Dedifferentiated amniotic fluid mesenchymal stem cell (primary cell): ENCODE results near the gene DPH5.
A peak's percentile ranks its signal among the peaks of the same experiment; 100 is the strongest.
"Not testable (repeated sequence)": the region's sequence is repeated elsewhere in the genome, so short reads cannot be mapped to it uniquely, and the experiment has no call there.

Source experiments
- DNase-seq: peaks from one replicate; pipeline ENCODE4 v3.0.0-alpha.2; 2016; ENCODE audit errors: extremely low spot score

The DPH5 gene

DNA sequence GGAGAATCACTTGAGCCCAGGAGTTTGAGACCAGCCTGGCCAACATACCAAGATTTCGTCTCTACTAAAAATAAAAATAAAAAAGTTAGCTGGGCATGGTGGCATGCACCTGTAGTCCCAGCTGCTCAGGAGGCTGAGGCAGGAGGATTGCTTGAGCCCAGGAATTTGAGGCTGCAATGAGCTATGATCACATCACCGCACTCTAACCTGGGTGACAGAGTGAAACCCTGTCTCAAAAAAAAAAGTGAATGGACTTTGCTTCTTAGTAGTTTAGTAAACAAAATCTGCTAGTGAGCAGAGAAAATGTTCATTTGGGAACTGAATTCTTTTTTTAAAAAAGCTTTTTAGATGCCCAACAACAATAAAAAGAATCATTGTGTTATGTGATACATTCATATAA, 6.5 kb upstream of the DPH5 start:
- DNase-seq = not testable (repeated sequence)

DNA sequence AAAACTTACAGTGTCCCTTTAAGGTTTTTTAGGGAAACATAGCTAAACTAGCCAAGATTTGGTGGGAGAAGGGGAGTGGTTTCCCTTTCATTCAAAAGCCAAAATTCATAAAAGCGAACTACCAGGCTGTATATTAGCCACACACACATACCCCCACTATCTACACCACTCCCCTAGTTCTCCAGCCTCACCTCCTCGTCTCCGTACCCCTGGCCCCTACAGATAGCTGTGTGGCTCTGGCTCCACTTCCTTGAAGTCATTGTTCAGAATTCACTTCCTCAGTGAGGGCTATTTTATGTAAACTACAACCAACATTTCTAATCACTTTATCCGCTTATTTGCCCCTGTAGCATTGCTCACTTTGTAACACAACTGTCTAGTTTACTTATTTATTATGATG, 5.3 kb upstream of the DPH5 start:
- DNase-seq = no peak

DNA sequence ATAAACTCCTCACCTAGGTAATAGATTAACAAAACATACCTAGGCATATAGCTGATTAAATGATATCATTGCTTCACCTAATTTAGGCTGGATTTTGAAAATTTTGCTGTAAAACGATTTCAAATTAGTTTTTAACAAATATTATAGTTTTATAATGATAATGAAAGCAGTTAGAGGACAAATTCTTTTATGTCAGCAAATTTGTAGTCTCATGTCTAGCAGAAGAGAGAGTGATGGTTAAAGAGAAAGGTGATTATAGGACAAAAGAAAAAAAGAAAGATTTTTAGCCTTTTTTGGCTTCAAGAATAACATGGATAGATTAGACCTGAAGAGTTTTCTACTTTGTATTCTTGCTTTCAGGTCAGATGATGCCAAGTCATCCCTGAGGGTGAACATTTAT, 3.6 kb upstream of the DPH5 start:
- no peak for DNase-seq

DNA sequence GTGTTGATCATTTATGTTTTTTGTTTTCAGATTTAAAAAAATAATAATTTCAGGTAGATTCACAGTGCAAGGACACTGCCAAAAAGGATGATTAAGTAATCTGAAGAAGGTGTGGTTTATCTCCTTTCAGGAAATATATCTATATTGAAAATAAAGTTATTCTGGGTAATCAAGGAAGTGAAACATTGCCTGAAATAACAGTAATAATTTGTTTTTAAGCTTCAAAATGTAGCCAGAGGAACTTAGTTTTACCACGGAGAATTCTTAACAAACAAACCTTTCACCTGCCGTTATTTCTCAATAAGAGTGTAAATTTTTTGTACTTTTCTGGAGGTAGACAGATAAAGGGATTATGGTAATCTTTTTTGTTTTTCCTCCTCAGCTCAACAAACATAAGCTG, 2.9 kb upstream of the DPH5 start:
- no peak for DNase-seq

DNA sequence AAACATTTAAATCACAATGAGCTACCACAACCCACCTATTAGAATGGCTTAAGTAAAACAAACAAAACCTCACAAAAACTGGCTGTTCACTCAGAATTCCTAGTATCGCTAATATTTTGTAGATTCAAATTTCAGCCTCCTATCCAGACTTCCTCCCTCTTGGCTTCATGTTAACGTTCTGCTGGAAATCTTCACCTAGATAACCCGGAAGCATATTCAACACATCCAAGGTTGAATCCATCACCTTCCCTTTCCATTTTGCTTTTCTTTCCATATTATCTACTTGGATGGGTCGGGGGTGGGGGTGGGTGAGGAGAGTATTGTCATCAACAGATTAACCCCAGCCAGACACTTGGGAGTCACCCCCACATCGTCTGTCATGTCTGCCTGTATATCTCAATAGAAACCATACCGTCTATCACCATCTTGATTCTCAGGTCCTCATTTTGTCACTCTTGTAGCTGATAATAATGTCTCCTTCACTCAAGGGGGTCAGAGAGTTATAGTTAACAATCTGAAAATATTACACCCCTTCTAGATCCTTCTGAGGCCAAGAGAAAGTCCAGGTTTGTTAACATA, 1.7 kb upstream of the DPH5 start:
- no peak for DNase-seq

DNA sequence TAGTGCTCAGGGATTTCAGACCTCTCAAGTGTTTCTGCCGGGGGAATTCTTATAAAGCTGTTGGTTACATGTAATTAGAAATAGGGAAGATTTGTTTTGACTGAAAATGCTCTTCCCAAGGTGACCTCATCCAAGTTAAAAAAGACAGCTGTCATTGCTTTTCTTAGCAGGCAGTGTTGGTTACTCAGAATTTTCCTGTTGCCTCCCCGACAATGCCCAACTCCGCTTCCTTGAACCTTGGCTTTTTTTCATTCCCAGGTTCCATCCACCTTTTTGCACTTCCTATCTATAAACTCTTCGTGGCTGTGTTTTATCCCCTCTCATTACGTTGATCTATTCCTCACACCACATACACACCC, 825 bp upstream of the DPH5 start:
- DNase-seq = no peak

DNA sequence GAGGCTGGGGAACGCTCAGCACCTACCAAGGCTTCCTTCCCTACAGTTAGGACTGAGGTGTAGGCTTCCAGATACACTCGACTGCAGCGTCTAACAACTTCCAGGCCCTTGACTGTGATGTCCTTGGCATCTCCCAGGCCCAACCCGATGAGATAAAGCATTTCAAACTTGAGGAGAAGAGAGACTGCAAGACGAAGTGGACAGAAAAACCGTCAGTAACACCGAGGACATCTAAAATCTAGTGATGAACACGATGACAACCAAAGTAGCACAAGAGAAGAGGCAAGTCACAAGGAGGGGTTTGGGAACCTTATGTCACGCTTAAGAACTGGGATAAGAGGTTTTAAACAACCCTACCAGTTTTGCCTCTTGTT, 314 bp downstream of the DPH5 start:
- no peak for DNase-seq

DNA sequence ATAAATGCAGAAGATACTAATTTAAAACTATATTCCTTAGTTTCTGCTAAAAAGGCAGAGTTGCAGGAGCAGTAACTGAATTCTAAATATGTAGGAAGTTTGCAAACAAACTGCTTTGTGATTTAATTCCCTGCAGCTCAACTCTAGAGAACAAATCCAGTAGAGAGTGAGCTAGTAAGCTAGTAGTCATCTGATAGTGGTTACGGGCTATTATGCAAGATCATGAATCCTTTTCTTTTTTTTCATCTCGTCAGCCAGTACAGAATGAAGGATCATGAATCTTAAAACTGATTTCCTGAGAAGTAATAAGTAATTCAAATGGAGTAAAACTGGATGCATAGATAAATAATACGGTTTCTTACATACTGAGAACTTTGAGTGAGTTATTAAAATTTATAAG, 3.3 kb downstream of the DPH5 start:
- peak; percentile 27 for DNase-seq

DNA sequence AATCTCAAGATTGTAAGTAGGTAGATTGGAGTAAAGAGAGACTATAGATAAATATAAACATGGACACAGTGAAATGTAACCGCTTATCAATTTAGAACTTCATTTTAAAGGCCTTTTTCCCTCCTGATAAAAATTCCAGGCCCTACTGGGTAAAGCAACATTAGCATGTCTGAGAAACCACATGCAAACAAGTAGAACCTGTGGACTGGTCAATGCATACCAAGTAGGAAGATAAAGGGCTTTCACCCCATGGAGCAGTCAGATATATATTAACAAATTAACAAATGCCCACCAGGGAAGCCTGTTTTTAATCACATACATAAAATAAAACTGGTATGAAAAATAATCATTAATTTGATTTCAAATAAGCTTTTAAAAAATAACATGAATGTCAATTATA, 8.1 kb downstream of the DPH5 start:
- DNase-seq = no peak

DNA sequence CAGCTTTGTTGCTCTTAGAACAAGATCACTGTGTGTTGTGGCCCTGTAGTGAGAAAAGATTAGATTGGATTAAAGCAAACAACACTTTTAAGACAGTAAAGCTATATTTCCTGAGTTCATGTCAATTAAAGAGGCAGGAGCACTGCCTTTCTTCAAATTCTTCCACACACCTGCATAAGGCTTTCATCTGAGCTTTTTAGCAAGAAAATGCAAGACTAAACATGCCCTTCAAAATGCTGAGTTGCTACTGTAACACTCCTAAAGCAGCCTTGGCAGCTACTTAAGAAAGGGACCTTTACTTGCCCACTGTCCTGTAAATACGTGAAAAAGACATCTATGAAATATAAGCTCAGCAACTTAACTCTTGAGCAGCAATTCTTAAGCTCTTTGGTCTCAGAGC, 11.8 kb downstream of the DPH5 start:
- no peak for DNase-seq

DNA sequence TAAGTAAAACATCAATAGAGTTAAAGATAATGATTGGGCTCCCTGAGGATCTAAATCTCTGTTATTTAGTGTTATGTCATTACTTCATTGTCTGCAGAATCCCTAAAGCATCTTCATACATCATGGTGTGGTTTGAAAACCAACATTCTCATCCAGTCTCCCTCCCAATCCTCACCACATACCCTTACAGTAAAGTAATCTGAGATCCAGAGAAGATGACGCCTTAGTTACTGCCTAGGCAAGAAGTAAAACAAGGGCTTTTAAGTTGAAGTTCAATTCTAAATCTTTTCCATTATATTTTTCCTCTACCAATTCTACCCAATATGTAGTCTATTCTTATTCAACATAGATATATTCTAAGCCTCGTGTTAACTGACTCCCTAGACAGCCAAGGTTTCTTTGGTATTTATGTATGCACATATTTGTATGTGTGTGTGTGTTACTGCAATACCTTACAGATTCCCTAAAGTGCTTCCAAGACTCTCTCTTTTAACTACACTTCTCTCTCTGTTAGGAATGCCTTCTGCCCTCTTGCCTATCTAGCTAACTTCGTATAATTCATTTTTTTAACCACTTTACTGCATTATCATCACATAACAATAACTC, 17.3 kb downstream of the DPH5 start:
- no peak for DNase-seq

DNA sequence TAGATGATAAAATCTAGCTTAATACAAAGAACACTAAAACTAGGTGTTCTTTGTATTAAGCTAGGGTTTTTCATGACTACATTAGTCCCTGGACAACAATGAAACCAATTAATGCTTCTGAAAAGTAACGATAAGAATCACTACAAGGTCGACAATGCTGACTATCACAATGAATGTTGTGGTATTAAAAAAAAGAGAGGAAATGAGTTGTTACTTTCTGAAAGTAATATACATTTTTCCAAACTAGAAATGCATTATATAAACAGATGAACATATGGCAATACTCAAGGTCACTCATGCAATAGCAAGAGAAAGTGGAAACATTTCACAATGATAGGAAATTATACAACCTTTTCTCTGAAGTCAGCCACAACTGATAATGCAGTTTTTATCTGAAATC, 19.0 kb downstream of the DPH5 start:
- DNase-seq = no peak

DNA sequence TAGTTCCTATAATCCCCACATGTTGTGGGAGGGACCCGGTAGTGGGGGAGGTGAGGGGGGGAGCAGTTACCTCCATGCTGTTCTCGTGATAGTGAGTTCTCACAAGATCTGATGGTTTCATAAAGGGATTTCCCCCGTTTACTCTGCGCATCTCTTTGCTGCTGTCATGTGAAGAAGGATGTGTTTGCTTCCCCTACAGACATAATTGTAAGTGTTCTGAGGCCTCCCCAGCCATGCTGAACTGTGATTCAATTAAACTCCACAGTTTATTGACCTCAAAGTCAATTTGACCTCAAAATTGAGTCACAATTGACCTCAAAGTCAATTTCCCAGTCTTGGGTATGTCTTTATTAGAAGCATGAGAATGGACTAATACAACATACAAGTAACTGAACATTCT, 19.7 kb downstream of the DPH5 start:
- no peak for DNase-seq

DNA sequence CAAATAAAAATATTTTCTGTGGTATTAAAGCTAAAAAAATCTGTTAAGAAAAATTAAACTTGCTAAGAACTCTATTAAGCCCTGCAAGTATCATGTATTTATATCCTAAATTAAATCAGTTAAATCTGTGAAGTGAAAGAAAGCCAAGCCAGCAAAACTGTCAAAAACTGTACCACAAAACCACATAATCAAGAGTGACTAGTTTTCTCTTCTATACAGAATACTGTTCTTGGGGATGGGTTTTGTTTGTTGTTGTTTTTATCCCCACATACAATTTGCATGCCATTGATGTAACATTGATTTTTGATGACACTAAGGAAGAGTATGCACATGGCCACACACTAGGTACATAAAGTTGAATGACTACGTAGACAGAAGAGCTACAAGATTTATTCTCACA, 20.4 kb downstream of the DPH5 start:
- no peak for DNase-seq

DNA sequence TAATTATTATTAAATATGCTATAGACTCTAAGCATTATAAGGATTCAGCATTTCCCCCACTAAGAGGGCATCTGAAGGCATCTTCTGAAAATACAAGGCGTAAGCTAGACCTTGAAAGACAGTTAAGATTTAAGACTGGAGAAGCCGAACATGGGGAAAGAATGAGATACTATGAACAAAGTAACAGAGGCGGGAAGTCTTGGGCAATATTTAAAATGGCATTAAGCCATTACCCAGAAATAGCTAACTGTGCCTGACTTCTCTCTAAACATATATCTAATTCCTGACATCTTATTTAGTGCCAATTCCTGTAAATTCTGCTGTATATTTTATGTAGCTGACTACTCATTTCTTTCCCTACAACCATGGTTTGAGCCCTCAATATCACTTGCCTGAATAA, 20.9 kb downstream of the DPH5 start:
- no peak for DNase-seq

DNA sequence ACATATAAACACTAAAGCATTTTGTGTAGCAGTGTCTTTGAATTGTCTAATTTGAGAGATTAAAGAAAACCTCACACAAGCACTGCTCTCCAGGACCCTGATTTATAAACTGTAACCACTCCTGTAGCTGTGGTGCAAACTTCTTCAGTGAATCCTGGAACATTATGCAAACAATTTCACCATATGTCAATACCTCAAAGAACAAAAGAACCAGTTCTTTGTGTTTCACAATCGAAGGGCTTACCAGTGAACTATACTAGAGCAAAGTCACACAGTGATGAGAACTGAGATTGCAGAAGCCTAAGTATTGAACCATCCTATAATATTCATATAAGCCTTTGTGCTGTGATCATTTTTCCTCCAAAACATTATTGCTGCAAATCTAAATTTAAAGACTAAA, 21.5 kb downstream of the DPH5 start:
- no peak for DNase-seq

DNA sequence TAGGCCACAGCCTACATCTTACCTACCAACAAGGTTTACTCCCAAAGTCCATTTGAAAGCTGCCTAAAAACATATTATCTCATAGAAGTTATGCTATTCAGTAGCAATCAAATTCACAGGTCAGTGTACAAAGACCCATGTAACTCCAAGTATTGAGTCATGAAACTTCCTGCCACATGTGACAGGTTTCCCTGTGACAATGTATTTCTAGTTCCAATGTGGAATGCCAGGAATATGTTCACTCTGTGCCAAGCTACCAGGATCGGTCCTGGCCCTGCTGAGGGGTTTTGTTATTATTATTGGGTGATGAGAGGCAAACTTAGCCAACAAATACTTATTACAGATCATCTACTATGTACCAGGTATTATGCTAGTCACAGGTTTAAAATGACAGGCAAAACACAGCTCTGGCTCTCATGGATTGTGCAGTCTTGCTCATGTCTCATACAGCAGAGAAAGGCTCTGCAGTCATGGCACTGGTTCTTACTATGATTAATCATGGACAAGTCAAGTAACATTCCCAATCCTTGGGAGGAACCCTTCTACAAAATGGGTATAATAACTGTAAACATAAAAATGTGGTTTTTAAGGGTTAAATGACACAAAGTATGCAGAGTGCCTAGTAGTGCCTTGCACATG, 22.5 kb downstream of the DPH5 start:
- no peak for DNase-seq

DNA sequence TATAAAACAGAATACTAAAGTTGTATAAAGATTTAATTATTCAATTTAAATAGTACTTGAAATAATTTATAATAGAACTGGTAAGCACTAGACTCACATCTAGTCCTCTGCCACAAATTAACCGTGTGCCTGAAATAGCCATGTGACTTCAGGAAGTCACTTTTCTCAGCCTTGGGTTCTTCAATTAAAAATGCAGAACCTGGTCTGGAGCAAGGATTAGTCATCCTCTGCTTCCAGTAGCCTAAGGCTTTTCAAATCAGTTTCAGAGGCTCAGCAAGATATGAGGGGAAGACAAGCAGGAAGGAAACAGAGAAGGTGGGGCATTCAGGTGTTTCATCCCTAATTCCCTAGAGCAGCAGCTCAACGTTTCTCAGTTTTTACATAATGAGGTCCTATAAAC, 23.0 kb downstream of the DPH5 start:
- no peak for DNase-seq

DNA sequence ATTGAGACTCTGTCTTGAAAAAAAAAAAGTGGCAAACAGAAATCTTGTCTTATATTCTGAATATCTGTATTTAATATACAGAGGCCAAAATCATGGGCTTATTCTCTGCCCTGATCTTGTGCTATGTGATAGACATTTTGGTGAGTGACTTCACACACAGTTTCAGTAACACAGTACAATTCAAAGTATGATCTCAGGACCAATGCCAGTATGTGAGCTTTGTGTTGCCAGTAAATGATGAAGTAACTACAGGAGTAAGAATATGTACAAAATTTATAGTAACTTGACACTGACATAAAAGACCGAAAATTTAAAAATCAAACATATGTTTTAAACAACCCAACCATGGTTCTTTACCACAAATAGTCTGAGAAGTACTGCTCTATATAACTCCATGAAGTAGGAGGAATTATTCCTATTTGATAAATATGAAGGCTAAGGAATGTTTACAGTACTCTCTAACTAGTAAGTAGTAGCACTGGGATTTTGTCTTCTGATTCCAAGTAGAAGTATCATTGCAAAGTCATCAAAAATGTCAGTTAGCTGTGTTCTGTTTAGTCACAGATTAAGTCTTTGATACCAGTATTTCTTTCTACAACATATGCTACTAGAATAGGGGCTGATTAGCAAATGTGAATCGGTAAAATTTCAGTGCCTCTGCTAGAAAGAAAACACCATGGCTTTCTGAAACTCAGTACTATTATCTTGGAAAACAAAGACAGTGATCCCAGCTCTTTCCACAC, 25.3 kb downstream of the DPH5 start:
- no peak for DNase-seq

DNA sequence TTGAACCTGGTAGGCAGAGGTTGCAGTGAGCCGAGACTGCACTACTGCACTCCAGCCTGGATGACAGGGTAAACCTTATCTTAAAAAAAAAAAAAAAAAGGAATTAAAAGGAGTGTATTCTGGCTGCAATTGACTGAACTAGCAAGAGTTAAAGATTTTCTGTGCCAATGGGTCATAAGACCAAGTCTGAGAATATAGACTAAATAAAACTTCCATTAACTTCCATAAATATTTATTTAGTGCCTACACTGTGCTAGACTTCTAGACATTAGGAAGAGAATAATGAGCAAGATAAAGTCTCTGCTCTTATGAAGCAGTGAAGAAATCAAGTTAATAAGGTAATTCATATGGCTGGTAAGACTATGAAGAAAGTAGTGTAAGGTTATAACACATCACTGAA, 27.2 kb downstream of the DPH5 start:
- no peak for DNase-seq

DNA sequence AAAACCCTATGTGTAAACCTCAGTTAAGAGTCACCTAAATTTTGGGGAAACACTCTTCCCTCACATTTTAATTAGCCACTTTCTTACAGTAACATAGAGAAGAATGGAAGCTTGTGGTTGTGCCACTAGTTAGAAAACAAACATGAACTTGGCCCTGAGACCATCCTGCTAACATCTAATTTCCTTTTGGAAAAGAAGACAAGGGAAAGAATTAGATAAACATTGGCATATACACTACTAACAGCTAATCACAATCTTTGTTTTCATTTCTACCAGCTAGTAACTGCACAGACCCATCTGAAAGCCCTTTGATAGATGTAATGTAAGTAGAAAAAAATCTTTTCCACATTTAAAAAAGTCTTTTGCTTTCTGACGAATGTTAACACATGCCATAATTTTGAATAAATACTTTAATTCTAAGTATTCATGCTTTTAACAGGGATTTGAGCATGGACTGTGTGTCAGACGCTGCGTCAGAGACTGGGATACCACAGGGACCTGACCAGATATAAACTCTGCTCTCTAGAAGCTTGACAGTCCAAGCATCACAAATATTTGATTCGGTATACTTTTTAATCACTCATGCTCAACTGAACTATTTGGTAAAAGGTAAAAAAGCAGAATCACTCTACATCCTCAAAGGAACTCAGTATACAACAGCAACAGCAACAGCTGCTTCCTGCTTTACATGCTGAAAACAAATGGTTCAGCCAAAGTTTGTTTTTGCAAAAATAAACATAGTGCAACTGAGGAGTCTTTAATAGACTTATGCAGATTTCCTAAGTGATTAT, 30.2 kb downstream of the DPH5 start:
- no peak for DNase-seq

DNA sequence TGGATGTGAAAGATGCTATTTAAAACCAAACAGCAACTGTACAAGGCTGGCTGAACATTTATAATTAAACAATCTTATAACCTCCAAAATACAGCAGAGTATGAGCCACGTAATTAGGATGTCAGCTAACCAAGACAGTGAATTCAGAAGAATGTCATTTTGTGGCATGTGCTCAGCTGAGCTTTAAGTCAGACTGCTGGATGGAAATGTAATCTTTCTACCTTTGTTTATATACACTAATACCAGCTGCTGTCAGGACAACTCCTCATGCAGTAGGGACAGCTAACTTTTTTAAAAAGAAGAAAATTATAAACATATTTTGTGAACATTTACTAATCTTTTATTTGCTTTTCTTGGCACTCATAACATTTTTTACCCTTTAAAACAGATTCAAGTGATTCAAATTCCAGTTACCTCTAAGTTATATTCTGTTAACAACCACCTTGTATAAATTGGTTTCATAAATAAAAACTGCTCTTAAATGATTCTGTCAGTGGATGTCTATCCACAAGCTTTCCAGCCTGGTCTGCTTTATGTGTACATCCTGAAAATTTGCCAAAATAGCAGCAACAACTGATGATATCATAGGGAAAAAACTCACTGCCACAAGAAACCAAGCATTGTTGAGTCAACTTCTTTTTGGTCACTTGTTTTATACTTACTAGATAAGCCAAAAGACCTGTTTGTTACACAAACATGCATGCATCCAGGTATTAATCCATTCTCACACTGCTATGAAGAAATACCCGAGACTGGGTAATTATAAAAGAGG, 36.1 kb downstream of the DPH5 start:
- DNase-seq = peak; percentile 77
